ENCODE data around the gene PEAR1.

DNA sequence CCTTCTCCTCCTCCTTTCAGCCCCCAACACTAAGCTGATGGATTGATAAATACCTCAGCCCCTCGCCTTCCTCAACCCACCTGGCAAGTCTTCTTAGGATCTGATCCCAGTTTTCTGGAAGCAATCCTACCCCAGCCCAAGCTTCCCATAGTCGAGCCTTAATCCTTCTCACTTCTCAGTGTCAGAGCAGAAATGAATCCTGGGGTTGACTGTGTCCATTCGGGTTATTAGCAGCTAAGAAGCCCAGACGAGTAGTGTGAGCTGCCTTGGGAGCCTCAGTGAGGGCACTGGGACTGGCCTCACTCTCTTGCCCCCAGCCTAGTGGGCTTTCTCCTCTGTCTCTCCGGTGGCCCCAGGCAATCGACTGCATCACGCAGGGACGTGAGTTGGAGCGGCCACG is 12.4 kb upstream of the PEAR1 start:
- TF ChIP-seq, protein P1, sequence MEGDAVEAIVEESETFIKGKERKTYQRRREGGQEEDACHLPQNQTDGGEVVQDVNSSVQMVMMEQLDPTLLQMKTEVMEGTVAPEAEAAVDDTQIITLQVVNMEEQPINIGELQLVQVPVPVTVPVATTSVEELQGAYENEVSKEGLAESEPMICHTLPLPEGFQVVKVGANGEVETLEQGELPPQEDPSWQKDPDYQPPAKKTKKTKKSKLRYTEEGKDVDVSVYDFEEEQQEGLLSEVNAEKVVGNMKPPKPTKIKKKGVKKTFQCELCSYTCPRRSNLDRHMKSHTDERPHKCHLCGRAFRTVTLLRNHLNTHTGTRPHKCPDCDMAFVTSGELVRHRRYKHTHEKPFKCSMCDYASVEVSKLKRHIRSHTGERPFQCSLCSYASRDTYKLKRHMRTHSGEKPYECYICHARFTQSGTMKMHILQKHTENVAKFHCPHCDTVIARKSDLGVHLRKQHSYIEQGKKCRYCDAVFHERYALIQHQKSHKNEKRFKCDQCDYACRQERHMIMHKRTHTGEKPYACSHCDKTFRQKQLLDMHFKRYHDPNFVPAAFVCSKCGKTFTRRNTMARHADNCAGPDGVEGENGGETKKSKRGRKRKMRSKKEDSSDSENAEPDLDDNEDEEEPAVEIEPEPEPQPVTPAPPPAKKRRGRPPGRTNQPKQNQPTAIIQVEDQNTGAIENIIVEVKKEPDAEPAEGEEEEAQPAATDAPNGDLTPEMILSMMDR (IDR thresholded peaks at IDR 0.05 in 4 of 5, conservative IDR thresholded peaks at IDR 0.05 in 1 of 5) = no peak
- TF ChIP-seq POLR2A (IDR thresholded peaks at IDR 0.05) = no peak
